Mucosa of descending colon (tissue), 3 donors: ENCODE data around the gene TRAF3. TPM values are rescaled to one million over a fixed set of nuclear protein-coding genes. Genes with fewer than 3 reads are reported as not detected.

ENCODE experiments used
- ATAC-seq: fragments of 200-7000 bp; cut with Tn5 transposase; one replicate; pipeline ENCODE4 v1.9.1; 2020; ENCODE audit warnings: mild to moderate bottlenecking, moderate library complexity
- DNase-seq, 3 donors: peaks; one replicate each; pipeline ENCODE4 v3.0.0-alpha.2; 2020
- H3K36me3 ChIP-seq: fragments of 200-600 bp; one replicate; pipeline ENCODE4 v1.8.0; 2021; ENCODE audit warnings: low read depth, mild to moderate bottlenecking
- H3K4me1 ChIP-seq: fragments of 200-600 bp; one replicate; pipeline ENCODE4 v1.8.0; 2021; ENCODE audit warnings: low read depth, mild to moderate bottlenecking
- H3K4me3 ChIP-seq: fragments of 200-600 bp; one replicate; pipeline ENCODE4 v1.8.0; 2021; ENCODE audit warnings: mild to moderate bottlenecking
- H3K9me3 ChIP-seq: fragments of 200-600 bp; one replicate; pipeline ENCODE4 v1.8.0; 2021; ENCODE audit warnings: mild to moderate bottlenecking
- intact Hi-C, 2 donors: fragments of 100-400 bp; cut with DNase I in 1 of 2; cut with micrococcal nuclease in 1 of 2; formaldehyde crosslinking; loops; one replicate each; pipeline versions ENCODE4 v1.11.0 to v1.11.1; 2022; cut with DNase I, micrococcal nuclease
- total RNA-seq, 3 donors: library from RNA; stranded (reverse); fragmentation: NEBNext Ultra II Directional in 2 of 3; extraction: Animal tissue kit (Norgen Biotek cat#: 25700) in 2 of 3; gene quantifications; one replicate each; pipeline versions ENCODE4 v1.2.1 to v1.2.4, GENCODE V29; 2021 to 2023
- TF ChIP-seq, protein P1 (sequence below): fragments of 200-600 bp; IDR thresholded peaks from one replicate; pipeline ENCODE4 v1.8.0; 2022; ENCODE audit warnings: antibody characterized with exemption, mild to moderate bottlenecking
- donor health status: DM: no; HTN: no; CAD: no; lungs with moderate emphysema.
- donor health status: DM: no; HTN: no; CAD: no.
- donor health status: DM: no; HTN: yes; CAD: no.

TRAF3 gene
- total RNA-seq, 3 donors from 2014 or later: 20.9 to 36.0 (median 21.3) TPM

DNA sequence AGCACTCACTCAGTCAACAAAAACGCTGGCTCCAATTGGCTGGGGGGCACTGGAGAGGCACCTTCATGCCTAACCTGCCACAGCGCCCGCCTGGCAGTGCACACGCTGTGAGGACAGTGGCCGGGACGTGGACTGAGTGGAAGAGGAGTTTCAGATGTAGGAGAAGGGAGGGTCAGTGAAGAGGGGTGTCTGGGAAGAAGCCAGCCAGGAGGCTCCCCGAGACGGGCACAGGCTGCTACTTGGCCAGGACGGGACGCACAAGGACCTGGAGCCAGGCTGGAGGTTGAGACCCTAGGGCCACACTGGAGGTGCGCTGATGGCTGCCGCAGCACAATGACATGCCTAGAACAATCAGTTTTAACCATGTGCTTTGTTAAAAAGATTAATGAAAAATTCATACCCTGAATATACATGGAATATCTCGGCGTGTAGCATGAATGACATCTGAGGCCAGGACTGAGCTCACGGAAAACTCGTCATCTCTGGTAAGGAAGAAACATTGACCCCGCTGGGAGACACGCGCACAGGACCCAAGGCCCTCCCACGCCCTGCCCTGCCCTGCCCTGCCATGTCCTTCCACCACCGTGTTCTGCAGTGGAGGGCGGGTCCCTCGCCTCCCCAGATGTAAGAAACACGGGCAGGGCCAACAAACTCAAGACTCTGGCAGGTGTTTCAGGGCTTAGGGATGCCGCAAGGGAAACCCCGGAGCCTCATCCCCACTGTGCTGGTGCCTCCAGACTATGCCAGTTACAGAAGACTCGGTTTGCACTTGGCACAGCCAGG, 170.3 kb downstream of the TRAF3 start:
- ATAC-seq (peak; percentile 48), DNase-seq (peak in 2 of 3 donors; percentile 16 to 44)
- no peaks in the 10 kb centered on the region for H3K9me3 ChIP-seq
- TF ChIP-seq, protein P1, sequence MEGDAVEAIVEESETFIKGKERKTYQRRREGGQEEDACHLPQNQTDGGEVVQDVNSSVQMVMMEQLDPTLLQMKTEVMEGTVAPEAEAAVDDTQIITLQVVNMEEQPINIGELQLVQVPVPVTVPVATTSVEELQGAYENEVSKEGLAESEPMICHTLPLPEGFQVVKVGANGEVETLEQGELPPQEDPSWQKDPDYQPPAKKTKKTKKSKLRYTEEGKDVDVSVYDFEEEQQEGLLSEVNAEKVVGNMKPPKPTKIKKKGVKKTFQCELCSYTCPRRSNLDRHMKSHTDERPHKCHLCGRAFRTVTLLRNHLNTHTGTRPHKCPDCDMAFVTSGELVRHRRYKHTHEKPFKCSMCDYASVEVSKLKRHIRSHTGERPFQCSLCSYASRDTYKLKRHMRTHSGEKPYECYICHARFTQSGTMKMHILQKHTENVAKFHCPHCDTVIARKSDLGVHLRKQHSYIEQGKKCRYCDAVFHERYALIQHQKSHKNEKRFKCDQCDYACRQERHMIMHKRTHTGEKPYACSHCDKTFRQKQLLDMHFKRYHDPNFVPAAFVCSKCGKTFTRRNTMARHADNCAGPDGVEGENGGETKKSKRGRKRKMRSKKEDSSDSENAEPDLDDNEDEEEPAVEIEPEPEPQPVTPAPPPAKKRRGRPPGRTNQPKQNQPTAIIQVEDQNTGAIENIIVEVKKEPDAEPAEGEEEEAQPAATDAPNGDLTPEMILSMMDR: no peak
- intact Hi-C loops: no loop called here
- peaks cover 12% of the 10 kb centered on the region for H3K36me3 ChIP-seq
- peaks cover 4% of the 10 kb centered on the region for H3K4me1 ChIP-seq
- H3K4me3 ChIP-seq: no peak overlapping the region

DNA sequence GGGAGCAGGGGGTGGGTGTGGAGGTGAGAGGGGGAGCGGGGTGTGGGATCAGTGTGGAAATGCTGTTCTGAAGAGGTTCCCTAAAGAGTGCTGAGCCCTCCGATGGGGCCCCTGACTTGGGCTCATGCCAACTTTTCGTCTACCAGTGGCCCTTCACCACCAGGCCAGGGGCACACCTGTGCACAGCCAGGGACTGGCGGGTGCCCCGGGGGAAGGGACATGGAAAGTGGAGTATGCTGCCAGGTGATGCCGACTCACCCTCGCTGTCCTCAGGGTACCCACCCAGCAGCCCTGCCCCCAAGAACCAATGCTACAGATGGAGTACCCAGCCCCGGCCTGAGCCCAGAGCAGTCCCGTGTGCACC, 171.4 kb downstream of the TRAF3 start:
- Histone ChIP-seq H3K9me3 (no peaks in the 10 kb centered on the region), H3K36me3 (peaks cover 12% of the 10 kb centered on the region), H3K4me3 (no peak overlapping the region), H3K4me1 (peaks cover 4% of the 10 kb centered on the region)
- DNase-seq (peak in 2 of 3 donors; percentile 27 to 50), ATAC-seq (no peak)
- TF ChIP-seq, protein P1: no peak
- intact Hi-C loops: no loop called here

DNA sequence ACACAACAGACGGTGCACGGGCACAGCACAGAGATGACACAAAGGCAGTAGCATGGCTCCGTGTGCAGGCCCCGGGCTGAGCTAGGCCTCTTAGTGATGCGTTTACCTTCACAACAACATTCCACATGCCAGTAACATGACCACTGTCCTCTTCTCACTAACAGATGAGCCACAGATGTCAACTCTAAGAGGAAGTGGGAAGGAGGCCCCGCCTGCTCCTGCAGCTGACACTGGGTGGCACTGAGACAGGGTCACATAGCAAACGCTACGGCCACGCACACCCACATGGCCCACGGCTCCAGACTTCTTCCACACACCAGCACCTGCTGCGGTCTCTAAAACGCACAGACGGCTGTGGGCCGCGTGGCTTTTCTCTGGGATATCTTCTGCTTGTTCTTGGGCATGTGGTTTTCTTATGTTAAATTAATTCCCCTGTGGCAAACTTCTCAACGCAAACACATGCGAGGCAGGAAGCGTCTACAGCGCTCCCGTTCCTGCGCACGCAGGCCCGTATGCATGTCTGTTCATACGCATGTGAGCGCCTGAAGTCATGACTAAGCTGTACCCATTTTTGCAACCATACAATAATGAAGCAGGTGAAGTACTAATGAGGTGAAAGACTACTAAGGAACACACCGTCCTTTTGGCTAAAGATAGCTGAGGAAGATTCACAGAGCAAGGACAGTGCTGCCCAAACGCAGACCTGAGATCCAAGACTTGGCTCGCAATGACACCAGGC, 172.0 kb downstream of the TRAF3 start:
- ATAC-seq: peak; percentile 60
- Histone ChIP-seq H3K4me3 (no peak overlapping the region), H3K9me3 (no peaks in the 10 kb centered on the region), H3K36me3 (peaks cover 13% of the 10 kb centered on the region), H3K4me1 (peaks cover 4% of the 10 kb centered on the region)
- TF ChIP-seq, protein P1: no peak
- DNase-seq: peak; percentile 35 to 57 (median 41)
- intact Hi-C loops: no loop called here

DNA sequence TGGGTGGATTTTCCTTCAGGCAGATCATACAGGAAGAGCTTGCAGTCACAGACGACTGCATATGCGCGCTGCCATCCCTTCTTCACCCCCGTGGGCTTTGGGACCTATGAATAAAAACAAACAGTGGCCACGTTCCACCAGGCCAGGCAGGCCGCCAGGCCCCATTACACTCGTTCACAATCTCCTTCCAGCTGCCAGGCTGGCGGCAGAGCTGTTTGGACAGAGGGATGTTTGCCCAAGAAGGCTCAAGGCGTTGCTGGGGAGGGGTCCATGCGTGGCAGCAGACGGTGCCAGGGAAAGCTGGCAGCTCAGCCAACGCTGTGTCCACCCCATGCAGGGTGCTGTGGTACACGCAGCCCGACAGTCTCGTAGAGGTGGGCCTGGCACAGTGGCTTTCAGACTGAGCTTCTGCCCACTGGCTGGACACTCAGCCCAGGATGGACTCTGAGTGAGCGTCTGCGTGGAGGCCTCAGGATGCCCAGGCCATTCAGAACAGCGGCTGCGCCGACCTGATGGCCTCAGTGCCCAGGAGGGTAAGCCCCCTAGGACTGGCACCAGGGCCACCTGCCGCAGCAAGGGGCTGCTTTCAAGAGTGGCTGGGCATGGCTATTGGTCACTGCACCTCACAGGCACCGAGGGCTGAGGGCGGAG, 172.7 kb downstream of the TRAF3 start:
- TF ChIP-seq, protein P1: no peak
- peaks cover 19% of the 10 kb centered on the region for H3K36me3 ChIP-seq
- no peak overlapping the region for H3K4me3 ChIP-seq
- ATAC-seq: no peak
- DNase-seq: peak in 2 of 3 donors; percentile 30 to 48
- H3K4me1 ChIP-seq: peaks cover 4% of the 10 kb centered on the region
- no peaks in the 10 kb centered on the region for H3K9me3 ChIP-seq
- intact Hi-C loops: no loop called here

DNA sequence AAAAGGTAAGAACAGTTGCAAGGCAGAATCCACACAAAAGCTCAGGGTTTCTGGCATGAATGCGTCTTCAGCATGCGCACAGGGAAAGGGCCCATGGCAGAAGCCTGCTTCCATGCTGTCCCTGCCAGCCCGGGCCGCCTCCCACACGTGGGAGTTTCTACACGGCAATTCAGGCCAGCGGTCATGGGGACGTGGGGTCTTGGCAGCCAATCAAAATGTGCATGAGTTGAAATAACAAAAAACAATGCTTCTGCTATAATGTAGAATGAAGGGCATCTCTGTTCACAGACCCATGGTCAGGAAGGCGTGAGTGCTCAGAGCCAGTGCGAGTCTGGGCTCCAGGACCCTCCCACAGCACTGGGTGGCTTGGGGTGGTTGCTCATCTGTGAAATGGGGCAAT, 173.8 kb downstream of the TRAF3 start:
- TF ChIP-seq, protein P1: no peak
- H3K4me3 ChIP-seq: no peak overlapping the region
- intact Hi-C loops: no loop called here
- peaks cover 4% of the 10 kb centered on the region for H3K4me1 ChIP-seq
- no peak for ATAC-seq
- peaks cover 19% of the 10 kb centered on the region for H3K36me3 ChIP-seq
- peak in 1 of 3 donors; percentile 21 for DNase-seq
- H3K9me3 ChIP-seq: no peaks in the 10 kb centered on the region
